Colonic mucosa (tissue), 4 donors: ENCODE results near the gene ZG16. TPM values are rescaled to one million over a fixed set of nuclear protein-coding genes. Genes with fewer than 3 reads are reported as not detected.
A peak's percentile ranks its signal among the peaks of the same experiment; 100 is the strongest.
"Not testable (repeated sequence)": the region's sequence is repeated elsewhere in the genome, so short reads cannot be mapped to it uniquely, and the experiment has no call there.

ENCODE experiments used
- DNase-seq: peaks from one replicate; pipeline ENCODE4 v3.0.0-alpha.2; 2020
- H3K27ac ChIP-seq: fragments of 200-600 bp; one replicate; pipeline ENCODE4 v1.8.0; 2021
- H3K27me3 ChIP-seq: fragments of 200-600 bp; one replicate; pipeline ENCODE4 v1.8.0; 2021
- H3K36me3 ChIP-seq: fragments of 200-600 bp; one replicate; pipeline ENCODE4 v1.8.0; 2021
- H3K4me1 ChIP-seq: fragments of 200-600 bp; one replicate; pipeline ENCODE4 v1.8.0; 2021; ENCODE audit warnings: mild to moderate bottlenecking
- H3K4me3 ChIP-seq: fragments of 200-600 bp; one replicate; pipeline ENCODE4 v1.8.0; 2021
- H3K9ac ChIP-seq, 2 donors: one replicate each; pipeline ENCODE4 v1.7.0; 2013; ENCODE audit warnings: control low read depth in 2 of 2, low read depth in 2 of 2, low read length in 2 of 2
- H3K9me3 ChIP-seq: fragments of 200-600 bp; one replicate; pipeline ENCODE4 v1.8.0; 2021
- intact Hi-C: fragments of 100-400 bp; cut with DNase I; formaldehyde crosslinking; loops from one replicate; pipeline ENCODE4 v1.14.1; 2022
- total RNA-seq, 2 donors: library from RNA; stranded (reverse); fragmentation: NEBNext Ultra II Directional in 1 of 2; extraction: Animal tissue kit (Norgen Biotek cat#: 25700) in 1 of 2; gene quantifications; one replicate each; pipeline ENCODE4 v1.2.1, GENCODE V29; 2021
- TF ChIP-seq, protein P1 (sequence below): fragments of 200-600 bp; IDR thresholded peaks from one replicate; pipeline ENCODE4 v1.8.0; 2022; ENCODE audit warnings: antibody characterized with exemption, mild to moderate bottlenecking
- donor health status: healthy.
- donor health status: DM: no; HTN: no; CAD: no.
- donor health status: DM: no; HTN: no; CAD: no.

The ZG16 gene
- total RNA-seq, 2 donors from 2014 or later, result 280 to 758 TPM

- Histone ChIP-seq H3K27me3 (no peaks in the 10 kb centered on the region), H3K4me1 (no peaks in the 10 kb centered on the region), H3K36me3 (no peaks in the 10 kb centered on the region), H3K9me3 (no peaks in the 10 kb centered on the region), H3K9ac (peak within 1 kb of the TSS; percentile 38 to 46), H3K27ac (peak within 1 kb of the TSS; percentile 16), H3K4me3 (peak within 1 kb of the TSS; percentile 37)
- TF ChIP-seq, protein P1, sequence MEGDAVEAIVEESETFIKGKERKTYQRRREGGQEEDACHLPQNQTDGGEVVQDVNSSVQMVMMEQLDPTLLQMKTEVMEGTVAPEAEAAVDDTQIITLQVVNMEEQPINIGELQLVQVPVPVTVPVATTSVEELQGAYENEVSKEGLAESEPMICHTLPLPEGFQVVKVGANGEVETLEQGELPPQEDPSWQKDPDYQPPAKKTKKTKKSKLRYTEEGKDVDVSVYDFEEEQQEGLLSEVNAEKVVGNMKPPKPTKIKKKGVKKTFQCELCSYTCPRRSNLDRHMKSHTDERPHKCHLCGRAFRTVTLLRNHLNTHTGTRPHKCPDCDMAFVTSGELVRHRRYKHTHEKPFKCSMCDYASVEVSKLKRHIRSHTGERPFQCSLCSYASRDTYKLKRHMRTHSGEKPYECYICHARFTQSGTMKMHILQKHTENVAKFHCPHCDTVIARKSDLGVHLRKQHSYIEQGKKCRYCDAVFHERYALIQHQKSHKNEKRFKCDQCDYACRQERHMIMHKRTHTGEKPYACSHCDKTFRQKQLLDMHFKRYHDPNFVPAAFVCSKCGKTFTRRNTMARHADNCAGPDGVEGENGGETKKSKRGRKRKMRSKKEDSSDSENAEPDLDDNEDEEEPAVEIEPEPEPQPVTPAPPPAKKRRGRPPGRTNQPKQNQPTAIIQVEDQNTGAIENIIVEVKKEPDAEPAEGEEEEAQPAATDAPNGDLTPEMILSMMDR, result no peak
- peak; percentile 73 for DNase-seq
- intact Hi-C loops, result no loop called here
Measured at GRCh38 chr16:29745853-29746345, 32.2 kb upstream of the ZG16 start, which contains the start of gene C16orf54. C16orf54 (minus strand) TSS chr16:29745990; CDS start chr16:29744951, 1,039 bp downstream.

DNA sequence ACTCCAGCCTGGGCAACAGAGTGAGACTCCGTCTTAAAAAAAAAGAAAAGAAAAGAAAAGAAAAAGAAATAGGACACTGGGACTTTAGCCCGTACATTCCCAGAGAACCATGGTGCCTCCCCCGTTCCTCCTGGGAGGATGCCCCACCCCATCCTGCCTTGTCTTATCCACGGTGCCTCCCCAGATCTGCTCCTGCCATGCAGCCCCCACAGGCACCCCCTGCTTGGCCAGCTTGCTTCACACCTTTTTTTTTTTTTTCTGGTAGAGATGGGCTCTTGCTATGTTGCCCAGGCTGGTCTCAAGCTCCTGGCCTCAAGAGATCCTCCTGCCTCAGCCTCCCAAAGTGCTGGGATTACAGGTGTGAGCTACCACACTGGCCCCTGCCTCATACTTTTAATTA is 31.5 kb upstream of the ZG16 start:
- H3K27me3 ChIP-seq, DNase-seq, H3K4me3 ChIP-seq, H3K4me1 ChIP-seq, H3K9me3 ChIP-seq, intact Hi-C loops, H3K36me3 ChIP-seq: not testable (repeated sequence)
- Histone ChIP-seq H3K27ac (peak overlapping the region; percentile 16), H3K9ac (peak overlapping the region in 1 of 2 donors; percentile 19)

DNA sequence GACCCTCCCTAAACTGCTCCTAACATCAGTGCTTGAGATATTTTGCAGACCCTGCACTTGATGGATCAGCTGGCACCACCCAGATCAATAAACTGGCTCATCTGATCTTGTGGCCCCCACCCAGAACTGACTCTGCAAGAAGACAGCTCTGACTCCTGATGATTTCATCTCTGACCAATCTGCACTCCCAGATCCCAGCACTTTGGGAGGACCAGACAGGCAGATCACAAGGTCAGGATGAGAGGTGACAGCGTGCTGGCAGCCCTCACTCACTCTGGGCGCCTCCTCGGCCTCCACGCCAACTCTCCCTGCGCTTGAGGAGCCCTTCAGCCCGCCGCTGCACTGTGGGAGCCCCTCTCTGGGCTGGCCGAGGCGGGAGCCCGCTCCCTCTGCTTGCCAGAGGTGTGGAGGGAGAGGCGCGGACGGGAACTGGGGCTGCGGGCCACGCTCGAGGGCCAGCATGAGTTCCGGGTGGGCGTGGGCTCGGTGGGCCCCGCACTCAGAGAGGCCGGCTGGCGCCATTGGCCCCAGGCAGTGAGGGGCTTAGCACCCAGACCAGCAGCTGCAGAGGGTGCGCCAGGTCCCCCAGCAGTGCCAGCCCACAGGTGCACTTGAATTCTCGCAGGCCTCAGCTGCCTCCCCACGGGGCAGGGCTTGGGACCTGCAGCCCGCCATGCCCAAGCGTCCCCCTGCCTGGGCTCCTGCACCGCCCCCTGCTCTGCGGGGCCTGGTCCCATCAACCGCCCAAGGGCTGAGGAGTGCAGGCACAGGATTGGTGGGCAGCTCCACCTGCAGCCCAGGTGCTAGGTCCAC is 29.9 kb upstream of the ZG16 start:
- Histone ChIP-seq H3K9me3 (no peaks in the 10 kb centered on the region), H3K27me3 (no peaks in the 10 kb centered on the region), H3K27ac (peak overlapping the region; percentile 62), H3K36me3 (no peaks in the 10 kb centered on the region), H3K4me3 (no peak overlapping the region), H3K4me1 (no peaks in the 10 kb centered on the region), H3K9ac (peak overlapping the region; percentile 12 to 43)
- intact Hi-C loops, result no loop called here
- peak; percentile 27 for DNase-seq
- TF ChIP-seq, protein P1, result no peak

- H3K27me3 ChIP-seq, H3K4me1 ChIP-seq, H3K9me3 ChIP-seq, DNase-seq, intact Hi-C loops, H3K36me3 ChIP-seq, H3K4me3 ChIP-seq, H3K9ac ChIP-seq: not testable (repeated sequence)
- H3K27ac ChIP-seq, result peak overlapping the region; percentile 62
Measured at GRCh38 chr16:29748760-29749149, 29.3 kb upstream of the ZG16 start.

DNA sequence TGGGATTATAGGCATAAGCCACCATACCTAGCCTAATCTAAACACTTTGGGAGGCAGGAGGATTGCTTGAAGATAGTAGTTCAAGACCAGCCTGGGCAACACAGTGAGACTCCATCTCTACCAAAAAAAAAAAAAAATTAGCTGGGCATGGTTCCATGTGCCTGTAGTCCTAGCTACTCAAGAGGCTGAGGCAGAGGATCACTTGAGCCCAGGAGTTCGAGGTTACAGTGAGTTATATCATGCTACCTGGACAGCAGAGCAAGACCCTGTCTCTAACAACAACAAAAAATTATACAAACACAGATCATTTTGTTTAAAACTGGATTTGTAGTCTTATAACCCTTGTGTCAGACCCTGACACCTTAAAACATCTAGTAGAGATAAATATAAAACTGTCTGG is 24.5 kb upstream of the ZG16 start:
- Histone ChIP-seq H3K9ac (no peak overlapping the region), H3K9me3 (no peaks in the 10 kb centered on the region), H3K27me3 (no peaks in the 10 kb centered on the region), H3K36me3 (no peaks in the 10 kb centered on the region), H3K4me1 (no peaks in the 10 kb centered on the region), H3K27ac (no peak overlapping the region), H3K4me3 (no peak overlapping the region)
- intact Hi-C loops, result no loop called here
- no peak for DNase-seq
- TF ChIP-seq, protein P1, result no peak

DNA sequence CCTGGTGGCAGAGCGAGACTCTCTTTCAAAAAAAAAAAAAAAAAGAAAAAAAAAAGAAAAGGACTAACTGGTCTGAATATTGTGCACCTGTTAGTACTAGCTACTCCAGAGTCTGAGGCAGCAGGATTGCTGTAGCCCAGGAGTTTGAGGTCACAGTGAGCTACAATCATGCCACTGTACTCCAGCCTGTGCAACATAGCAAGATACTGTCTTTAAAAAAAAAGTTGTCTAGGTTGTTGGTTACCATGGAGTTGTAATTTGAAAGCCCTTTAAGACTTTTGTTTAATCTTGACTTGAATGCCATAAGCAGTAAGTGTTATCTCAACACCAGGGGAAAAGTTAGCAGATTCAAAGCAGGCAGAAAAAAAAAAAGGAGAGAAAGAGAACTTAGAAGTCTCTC is 21.4 kb upstream of the ZG16 start:
- no peaks in the 10 kb centered on the region for H3K36me3 ChIP-seq
- no peaks in the 10 kb centered on the region for H3K27me3 ChIP-seq
- no peaks in the 10 kb centered on the region for H3K9me3 ChIP-seq
- H3K27ac ChIP-seq, result no peak overlapping the region
- no peaks in the 10 kb centered on the region for H3K4me1 ChIP-seq
- no peak for DNase-seq
- no peak overlapping the region for H3K4me3 ChIP-seq
- H3K9ac ChIP-seq, result no peak overlapping the region
- TF ChIP-seq, protein P1, result no peak
- intact Hi-C loops, result no loop called here

DNA sequence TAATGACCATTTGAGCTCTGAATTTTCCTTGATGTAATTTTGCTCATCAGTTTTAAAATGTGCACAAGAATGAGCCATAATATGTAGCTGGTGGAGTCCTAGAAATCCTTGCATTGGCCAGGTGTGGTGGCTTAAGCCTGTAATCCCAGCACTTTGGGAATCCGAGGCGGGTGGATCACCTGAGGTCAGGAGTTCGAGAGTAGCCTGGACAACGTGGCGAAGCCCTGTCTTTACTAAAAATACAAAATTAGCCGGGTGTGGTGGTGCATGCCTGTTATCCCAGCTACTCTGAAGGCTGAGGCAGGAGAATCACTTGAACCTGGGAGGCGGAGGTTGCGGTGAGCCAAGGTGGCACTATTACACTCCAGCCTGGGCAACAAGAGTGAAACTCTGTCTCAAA is 21.0 kb upstream of the ZG16 start:
- H3K36me3 ChIP-seq, H3K4me3 ChIP-seq, H3K4me1 ChIP-seq, intact Hi-C loops, H3K27me3 ChIP-seq, H3K9me3 ChIP-seq, H3K27ac ChIP-seq, H3K9ac ChIP-seq, DNase-seq: not testable (repeated sequence)
